Heart left ventricle (tissue), 13 donors: ENCODE data around the gene KRTAP4-16.
"Not testable (repeated sequence)": the region's sequence is repeated elsewhere in the genome, so short reads cannot be mapped to it uniquely, and the experiment has no call there.

Experiments
- POLR2A ChIP-seq, 2 donors: fragments of 450-650 bp; IDR thresholded peaks; one replicate each; pipeline ENCODE4 v1.6.1; 2017; ENCODE audit warnings: antibody characterized with exemption in 2 of 2, mild to moderate bottlenecking in 2 of 2, moderate library complexity in 2 of 2
- TF ChIP-seq, protein P1 (sequence below), 12 donors: fragments of 200-600 bp; sonication (generic) in 4 of 12; IDR thresholded peaks; one replicate each; pipeline versions ENCODE4 v1.5.0 to v1.8.0; 2018 to 2022; ENCODE audit warnings: antibody characterized with exemption in 12 of 12, mild to moderate bottlenecking in 5 of 12
- donor health status: ischemic (EF 13 %, LVEDD 7.1; RV severe dilation, severe dysfunction).
- donor health status: DM: no; HTN: yes; CAD: no.
- donor health status: DM: no; HTN: no; CAD: no.
- donor health status: ischemic (EF 25% LVEDD 6.9; RV normal size, moderate dysfunction).
- donor health status: ischemic (EF 25% LVEDD 5.7; RV mildly dilated, moderate dysfunction).
- donor health status: ischemic (EF 35%, LVEDD 5.7; RV mildly dilated, moderate dysfunction).
- donor health status: nonischemic (EF 11% LVEDD 7.7; RV severe dilation, severe dysfunction).
- donor health status: DM: yes; HTN: yes; CAD: no.
- donor health status: PGD.
- donor health status: ischemic (EF 29% LVEDD 5.4; RV normal size, mild dysfunction).
- donor health status: nonischemic (EF 23%, LVEDD 6.1; RV moderate dilation, normal function).

DNA sequence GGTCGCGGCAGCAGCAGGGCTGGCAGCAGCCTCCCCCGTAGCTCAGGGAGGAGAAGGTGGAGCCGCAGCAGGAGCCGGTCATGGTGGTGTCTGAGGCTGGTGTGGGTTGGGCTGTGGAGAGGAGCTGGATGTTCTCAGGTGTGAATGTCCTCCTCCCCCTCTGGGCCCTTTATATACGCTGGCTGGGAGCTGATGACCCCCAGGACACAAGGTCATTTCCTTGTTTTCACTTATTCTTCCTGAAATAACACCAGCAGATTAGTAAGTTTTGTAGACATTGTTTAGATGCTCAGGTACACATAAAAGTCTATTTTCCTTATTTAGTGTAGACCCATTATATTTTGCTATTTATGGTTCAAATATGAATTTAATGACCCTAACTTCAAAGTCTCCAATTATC lies 46.9 kb downstream of the KRTAP4-16 start, which contains the start of gene KRTAP2-2:
- TF ChIP-seq, protein P1, sequence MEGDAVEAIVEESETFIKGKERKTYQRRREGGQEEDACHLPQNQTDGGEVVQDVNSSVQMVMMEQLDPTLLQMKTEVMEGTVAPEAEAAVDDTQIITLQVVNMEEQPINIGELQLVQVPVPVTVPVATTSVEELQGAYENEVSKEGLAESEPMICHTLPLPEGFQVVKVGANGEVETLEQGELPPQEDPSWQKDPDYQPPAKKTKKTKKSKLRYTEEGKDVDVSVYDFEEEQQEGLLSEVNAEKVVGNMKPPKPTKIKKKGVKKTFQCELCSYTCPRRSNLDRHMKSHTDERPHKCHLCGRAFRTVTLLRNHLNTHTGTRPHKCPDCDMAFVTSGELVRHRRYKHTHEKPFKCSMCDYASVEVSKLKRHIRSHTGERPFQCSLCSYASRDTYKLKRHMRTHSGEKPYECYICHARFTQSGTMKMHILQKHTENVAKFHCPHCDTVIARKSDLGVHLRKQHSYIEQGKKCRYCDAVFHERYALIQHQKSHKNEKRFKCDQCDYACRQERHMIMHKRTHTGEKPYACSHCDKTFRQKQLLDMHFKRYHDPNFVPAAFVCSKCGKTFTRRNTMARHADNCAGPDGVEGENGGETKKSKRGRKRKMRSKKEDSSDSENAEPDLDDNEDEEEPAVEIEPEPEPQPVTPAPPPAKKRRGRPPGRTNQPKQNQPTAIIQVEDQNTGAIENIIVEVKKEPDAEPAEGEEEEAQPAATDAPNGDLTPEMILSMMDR (IDR thresholded peaks at IDR 0.05), result not testable (repeated sequence)
- not testable (repeated sequence) for TF ChIP-seq POLR2A (IDR thresholded peaks at IDR 0.05)
